Glutamatergic neuron (in vitro differentiated cells): ENCODE data around the gene RAVER2. TPM values are rescaled to one million over a fixed set of nuclear protein-coding genes. Genes with fewer than 3 reads are reported as not detected.

Source experiments
- DNase-seq: peaks from one replicate; pipeline ENCODE4 v3.0.0; 2022
- H3K27ac Mint-ChIP-seq: one replicate; pipeline ENCODE4 v1.8.0; 2020; ENCODE audit warnings: mild to moderate bottlenecking, mixed read lengths, inconsistent platforms; ENCODE audit not compliant: unreplicated experiment
- H3K27me3 Mint-ChIP-seq: one replicate; pipeline ENCODE4 v1.8.0; 2020; ENCODE audit warnings: mild to moderate bottlenecking, moderate library complexity, mixed read lengths, inconsistent platforms; ENCODE audit not compliant: unreplicated experiment
- H3K36me3 Mint-ChIP-seq: one replicate; pipeline ENCODE4 v1.8.0; 2020; ENCODE audit warnings: mild to moderate bottlenecking, mixed read lengths, inconsistent platforms; ENCODE audit not compliant: unreplicated experiment
- H3K4me1 Mint-ChIP-seq: one replicate; pipeline ENCODE4 v1.8.0; 2020; ENCODE audit warnings: mild to moderate bottlenecking, low read depth, mixed read lengths, inconsistent platforms; ENCODE audit not compliant: unreplicated experiment
- H3K4me3 Mint-ChIP-seq: one replicate; pipeline ENCODE4 v1.8.0; 2020; ENCODE audit warnings: mild to moderate bottlenecking, mixed read lengths, inconsistent platforms; ENCODE audit not compliant: unreplicated experiment
- H3K9me3 Mint-ChIP-seq: one replicate; pipeline ENCODE4 v1.8.0; 2020; ENCODE audit warnings: mild to moderate bottlenecking, moderate library complexity, mixed read lengths, inconsistent platforms; ENCODE audit not compliant: unreplicated experiment
- CTCF ChIP-seq: fragments of 200-600 bp; sonication (generic); IDR thresholded peaks from one replicate; pipeline ENCODE4 v1.5.0; 2021; ENCODE audit not compliant: partially characterized antibody, unreplicated experiment
- total RNA-seq: library from RNA; stranded (reverse); fragmentation: NEBNext Ultra II Directional; extraction: Animal tissue kit (Norgen Biotek cat#: 25700); gene quantifications from one replicate; pipeline ENCODE4 v1.2.1, GENCODE V29; 2021; ENCODE audit not compliant: unreplicated experiment

The RAVER2 gene
- total RNA-seq, 1 donor from 2014 or later: 4.4 TPM

- H3K9me3 Mint-ChIP-seq: peaks cover 22% of the 10 kb centered on the region
- no peak for TF ChIP-seq CTCF
- H3K36me3 Mint-ChIP-seq: peaks cover 6% of the 10 kb centered on the region
- H3K27me3 Mint-ChIP-seq: peaks cover 11% of the 10 kb centered on the region
- no peak overlapping the region for H3K27ac Mint-ChIP-seq
- H3K4me3 Mint-ChIP-seq: no peak overlapping the region
- H3K4me1 Mint-ChIP-seq: peaks cover 12% of the 10 kb centered on the region
- DNase-seq: no peak
Measured at GRCh38 chr1:64847666-64848065, 102.8 kb downstream of the RAVER2 start.

- Mint-ChIP-seq H3K4me3 (no peak overlapping the region), H3K27ac (peak overlapping the region; percentile 83), H3K9me3 (peaks cover 21% of the 10 kb centered on the region), H3K27me3 (peaks cover 6% of the 10 kb centered on the region), H3K4me1 (peaks cover 12% of the 10 kb centered on the region), H3K36me3 (peaks cover 6% of the 10 kb centered on the region)
- DNase-seq: no peak
- no peak for TF ChIP-seq CTCF
Measured at GRCh38 chr1:64848136-64848535, 103.3 kb downstream of the RAVER2 start.

GRCh38 chr1:64848803-64849202, 103.9 kb downstream of the RAVER2 start:
- Mint-ChIP-seq H3K27ac (peak overlapping the region; percentile 83), H3K4me1 (peaks cover 12% of the 10 kb centered on the region), H3K27me3 (peaks cover 6% of the 10 kb centered on the region), H3K36me3 (peaks cover 6% of the 10 kb centered on the region), H3K4me3 (no peak overlapping the region), H3K9me3 (peaks cover 21% of the 10 kb centered on the region)
- no peak for TF ChIP-seq CTCF
- DNase-seq: no peak

GRCh38 chr1:64849942-64850341, 105.1 kb downstream of the RAVER2 start:
- Mint-ChIP-seq H3K27ac (no peak overlapping the region), H3K9me3 (peaks cover 19% of the 10 kb centered on the region), H3K27me3 (peaks cover 6% of the 10 kb centered on the region), H3K36me3 (peaks cover 6% of the 10 kb centered on the region), H3K4me3 (no peak overlapping the region), H3K4me1 (peaks cover 12% of the 10 kb centered on the region)
- no peak for TF ChIP-seq CTCF
- DNase-seq: no peak

GRCh38 chr1:64850846-64851245, 106.0 kb downstream of the RAVER2 start:
- H3K27ac Mint-ChIP-seq: no peak overlapping the region
- peaks cover 12% of the 10 kb centered on the region for H3K4me1 Mint-ChIP-seq
- no peak for DNase-seq
- H3K9me3 Mint-ChIP-seq: peaks cover 19% of the 10 kb centered on the region
- H3K27me3 Mint-ChIP-seq: peaks cover 6% of the 10 kb centered on the region
- no peak for TF ChIP-seq CTCF
- no peak overlapping the region for H3K4me3 Mint-ChIP-seq
- peaks cover 6% of the 10 kb centered on the region for H3K36me3 Mint-ChIP-seq
